ENCODE measurements around the gene SLC25A48.

SLC25A48 gene

DNA sequence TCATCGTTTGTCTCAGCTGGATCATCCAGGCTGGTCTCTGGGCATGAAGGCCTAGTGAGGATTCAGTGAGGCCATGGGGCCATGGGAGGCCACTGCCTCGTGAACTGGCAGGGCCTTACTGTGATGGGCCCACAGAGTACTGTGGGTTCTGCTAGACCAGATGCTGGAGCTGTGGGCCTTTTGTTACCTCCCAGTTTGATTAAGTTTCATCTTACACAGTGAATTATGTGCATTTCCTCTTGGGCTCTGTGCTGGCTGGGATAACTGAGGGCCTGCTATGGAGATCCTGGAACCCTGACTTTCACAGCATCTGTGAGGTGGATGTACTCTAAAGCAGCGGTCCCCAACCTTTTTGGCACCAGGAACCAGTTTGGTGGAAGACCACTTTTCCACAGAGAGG, 19.7 kb upstream of the SLC25A48 start:
- no peak for TF ChIP-seq CTCF (IDR thresholded peaks at IDR 0.05; ENCODE audit: control insufficient read depth, insufficient read depth, low read depth, low read length, missing control alignments)
- H3K4me3 ChIP-seq (ENCODE audit: control insufficient read depth, low read depth, low read length): no peak overlapping the region
- DNase-seq (ENCODE audit: low read depth): no peak

DNA sequence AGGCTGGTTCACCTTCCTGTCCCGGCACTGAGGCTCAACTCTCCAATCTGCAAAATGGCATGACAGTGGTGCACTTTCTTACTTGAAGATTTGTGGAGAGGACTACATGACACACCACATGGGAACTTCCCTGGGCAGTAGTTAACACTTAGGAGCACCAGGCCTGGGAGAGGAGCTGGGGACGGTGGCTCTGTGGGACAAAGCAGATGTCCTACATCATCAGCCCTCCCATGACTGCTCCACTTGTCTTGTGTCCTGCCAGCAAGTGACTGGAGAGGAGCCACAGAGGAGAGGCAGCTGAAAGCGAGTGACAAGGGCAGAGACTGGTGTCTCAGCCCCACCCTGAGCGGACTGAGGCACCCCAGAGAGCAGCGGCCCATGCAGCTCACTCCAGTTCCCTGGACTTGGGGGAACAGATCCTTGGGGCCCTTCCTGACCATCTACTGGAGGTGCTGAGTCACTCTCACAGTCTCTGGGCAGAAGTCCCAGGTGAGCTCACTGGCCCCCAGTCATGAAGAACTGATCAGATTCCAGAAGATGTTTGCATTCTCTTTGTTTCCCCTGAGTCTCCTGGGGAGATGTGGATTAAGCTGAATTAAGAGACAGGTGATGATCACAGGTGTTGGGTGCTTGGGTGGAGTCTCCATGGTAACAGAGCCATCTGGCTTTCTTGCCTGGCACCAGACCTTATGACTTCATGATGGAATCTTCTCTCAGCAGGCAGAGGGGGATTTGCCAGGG, 13.2 kb upstream of the SLC25A48 start:
- H3K4me3 ChIP-seq (ENCODE audit: control insufficient read depth, low read depth, low read length): no peak overlapping the region
- DNase-seq (ENCODE audit: low read depth): no peak
- no peak for TF ChIP-seq CTCF (IDR thresholded peaks at IDR 0.05; ENCODE audit: control insufficient read depth, insufficient read depth, low read depth, low read length, missing control alignments)

- no peak for TF ChIP-seq CTCF (IDR thresholded peaks at IDR 0.05; ENCODE audit: control insufficient read depth, insufficient read depth, low read depth, low read length, missing control alignments)
- no peak overlapping the region for H3K4me3 ChIP-seq (ENCODE audit: control insufficient read depth, low read depth, low read length)
- DNase-seq (ENCODE audit: low read depth): no peak
These were observed 12.7 kb upstream of the SLC25A48 start for GRCh38 chr5:135821802-135822201.

DNA sequence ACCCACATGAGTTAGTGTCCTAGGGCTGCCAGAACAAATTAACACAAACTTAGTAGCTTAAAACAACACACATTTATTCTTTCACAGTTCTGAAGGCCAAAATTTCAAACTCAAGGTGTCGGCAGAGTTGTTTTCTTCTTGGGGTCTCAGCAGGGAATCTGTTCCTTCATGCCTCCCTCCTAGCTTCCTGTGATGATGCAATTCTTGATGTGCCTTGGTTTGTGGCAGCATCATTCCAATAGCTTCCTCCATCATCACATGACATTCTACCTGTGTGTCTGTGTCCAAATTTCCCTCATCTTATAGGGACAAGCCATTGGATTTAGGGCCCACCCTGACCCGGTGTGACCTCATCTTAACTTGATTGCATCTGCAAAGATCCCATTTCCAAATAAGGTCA, 12.2 kb upstream of the SLC25A48 start:
- no peak for TF ChIP-seq CTCF (IDR thresholded peaks at IDR 0.05; ENCODE audit: control insufficient read depth, insufficient read depth, low read depth, low read length, missing control alignments)
- DNase-seq (ENCODE audit: low read depth): no peak
- no peak overlapping the region for H3K4me3 ChIP-seq (ENCODE audit: control insufficient read depth, low read depth, low read length)

DNA sequence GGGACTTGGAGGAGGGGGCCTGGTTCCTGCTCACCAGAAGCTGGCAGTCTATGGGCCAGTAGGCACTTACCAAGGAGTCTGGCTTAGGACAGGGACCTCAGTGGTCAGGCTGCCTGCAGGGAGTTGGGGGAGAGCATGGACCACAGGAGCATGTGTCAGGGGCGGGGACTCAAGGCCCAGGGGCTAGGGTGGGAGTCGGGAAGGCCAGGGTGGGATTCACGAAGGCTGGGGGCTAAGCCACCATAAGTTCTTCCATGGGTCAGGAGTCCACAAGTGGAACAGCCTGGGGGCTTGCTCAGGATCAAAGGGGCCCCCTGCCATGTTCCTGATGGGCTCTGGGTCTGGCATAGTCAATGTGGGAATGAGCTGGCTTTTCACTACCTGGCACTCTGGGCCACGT, 11.5 kb upstream of the SLC25A48 start:
- TF ChIP-seq CTCF (IDR thresholded peaks at IDR 0.05; ENCODE audit: control insufficient read depth, insufficient read depth, low read depth, low read length, missing control alignments): no peak
- H3K4me3 ChIP-seq (ENCODE audit: control insufficient read depth, low read depth, low read length): no peak overlapping the region
- no peak for DNase-seq (ENCODE audit: low read depth)

- no peak for DNase-seq (ENCODE audit: low read depth)
- TF ChIP-seq CTCF (IDR thresholded peaks at IDR 0.05; ENCODE audit: control insufficient read depth, insufficient read depth, low read depth, low read length, missing control alignments): no peak
- H3K4me3 ChIP-seq (ENCODE audit: control insufficient read depth, low read depth, low read length): no peak overlapping the region
These were observed 10.6 kb upstream of the SLC25A48 start for GRCh38 chr5:135823881-135824280.

Measured in AG09309 (cell line).